ENCODE results near the gene SLC9A3. TPM values are rescaled to one million over a fixed set of nuclear protein-coding genes. Genes with fewer than 3 reads are reported as not detected.
"Not testable (repeated sequence)": the region's sequence is repeated elsewhere in the genome, so short reads cannot be mapped to it uniquely, and the experiment has no call there.

The SLC9A3 gene
- total RNA-seq, 1 experiment from 2014 or later: 1.8 TPM

- peaks cover 13% of the 10 kb centered on the region; the same call in 1 of the 2 replicates for H3K27me3 ChIP-seq (ENCODE audit: control insufficient read depth, insufficient read depth, low read length)
- no peaks in the 10 kb centered on the region for H3K36me3 ChIP-seq (replicated peaks; ENCODE audit: control insufficient read depth, insufficient read depth, low read length)
- H3K4me3 ChIP-seq (ENCODE audit: insufficient read depth, low read depth, low read length): no peak overlapping the region
- DNase-seq: peak; percentile 77
Observed at GRCh38 chr5:491119-491855, 33.0 kb downstream of the SLC9A3 start.

GRCh38 chr5:490116-491106 is 33.8 kb downstream of the SLC9A3 start:
- no peak overlapping the region for H3K4me3 ChIP-seq (ENCODE audit: insufficient read depth, low read depth, low read length)
- H3K36me3 ChIP-seq (replicated peaks; ENCODE audit: control insufficient read depth, insufficient read depth, low read length): no peaks in the 10 kb centered on the region
- DNase-seq: peak; percentile 85
- peaks cover 8% of the 10 kb centered on the region; the same call in 1 of the 2 replicates for H3K27me3 ChIP-seq (ENCODE audit: control insufficient read depth, insufficient read depth, low read length)

GRCh38 chr5:489689-490080 is 34.6 kb downstream of the SLC9A3 start:
- Histone ChIP-seq H3K27me3 (ENCODE audit: control insufficient read depth, insufficient read depth, low read length) (peaks cover 3% of the 10 kb centered on the region; the same call in 1 of the 2 replicates), H3K4me3 (ENCODE audit: insufficient read depth, low read depth, low read length) (no peak overlapping the region), H3K36me3 (replicated peaks; ENCODE audit: control insufficient read depth, insufficient read depth, low read length) (no peaks in the 10 kb centered on the region)
- DNase-seq: no peak

- H3K4me3 ChIP-seq (ENCODE audit: insufficient read depth, low read depth, low read length): no peak overlapping the region
- peaks cover 2% of the 10 kb centered on the region; the same call in 1 of the 2 replicates for H3K27me3 ChIP-seq (ENCODE audit: control insufficient read depth, insufficient read depth, low read length)
- no peak for DNase-seq
- H3K36me3 ChIP-seq (replicated peaks; ENCODE audit: control insufficient read depth, insufficient read depth, low read length): no peaks in the 10 kb centered on the region
Observed at GRCh38 chr5:488744-489688, 35.2 kb downstream of the SLC9A3 start.

GRCh38 chr5:488241-488640 is 36.0 kb downstream of the SLC9A3 start:
- no peak for DNase-seq
- Histone ChIP-seq H3K27me3 (ENCODE audit: control insufficient read depth, insufficient read depth, low read length) (no peaks in the 10 kb centered on the region), H3K36me3 (replicated peaks; ENCODE audit: control insufficient read depth, insufficient read depth, low read length) (no peaks in the 10 kb centered on the region)

GRCh38 chr5:486597-486996 is 37.7 kb downstream of the SLC9A3 start:
- not testable (repeated sequence) for DNase-seq; H3K36me3 ChIP-seq (replicated peaks; ENCODE audit: control insufficient read depth, insufficient read depth, low read length); H3K4me3 ChIP-seq (ENCODE audit: insufficient read depth, low read depth, low read length); H3K27me3 ChIP-seq (ENCODE audit: control insufficient read depth, insufficient read depth, low read length)

More at GRCh38 chr5:488241-488640, 36.0 kb downstream of the SLC9A3 start:
- no peak overlapping the region for H3K4me3 ChIP-seq (ENCODE audit: insufficient read depth, low read depth, low read length)

GRCh38 chr5:485946-486491 is 38.2 kb downstream of the SLC9A3 start:
- H3K27me3 ChIP-seq (ENCODE audit: control insufficient read depth, insufficient read depth, low read length): no peaks in the 10 kb centered on the region
- H3K36me3 ChIP-seq (replicated peaks; ENCODE audit: control insufficient read depth, insufficient read depth, low read length): no peaks in the 10 kb centered on the region
- DNase-seq: no peak
- H3K4me3 ChIP-seq (ENCODE audit: insufficient read depth, low read depth, low read length): no peak overlapping the region

GRCh38 chr5:485113-485945 is 38.9 kb downstream of the SLC9A3 start:
- Histone ChIP-seq H3K27me3 (ENCODE audit: control insufficient read depth, insufficient read depth, low read length) (no peaks in the 10 kb centered on the region), H3K36me3 (replicated peaks; ENCODE audit: control insufficient read depth, insufficient read depth, low read length) (no peaks in the 10 kb centered on the region), H3K4me3 (ENCODE audit: insufficient read depth, low read depth, low read length) (no peak overlapping the region)
- no peak for DNase-seq

- no peak for DNase-seq
- Histone ChIP-seq H3K27me3 (ENCODE audit: control insufficient read depth, insufficient read depth, low read length) (no peaks in the 10 kb centered on the region), H3K4me3 (ENCODE audit: insufficient read depth, low read depth, low read length) (no peak overlapping the region)
Observed at GRCh38 chr5:484556-484955, 39.7 kb downstream of the SLC9A3 start.

GRCh38 chr5:483434-484140 is 40.7 kb downstream of the SLC9A3 start:
- H3K36me3 ChIP-seq (replicated peaks; ENCODE audit: control insufficient read depth, insufficient read depth, low read length): no peaks in the 10 kb centered on the region
- H3K27me3 ChIP-seq (ENCODE audit: control insufficient read depth, insufficient read depth, low read length): no peaks in the 10 kb centered on the region
- DNase-seq: no peak

More at GRCh38 chr5:484556-484955, 39.7 kb downstream of the SLC9A3 start:
- no peaks in the 10 kb centered on the region for H3K36me3 ChIP-seq (replicated peaks; ENCODE audit: control insufficient read depth, insufficient read depth, low read length)

GRCh38 chr5:483011-483410 is 41.2 kb downstream of the SLC9A3 start:
- Histone ChIP-seq H3K27me3 (ENCODE audit: control insufficient read depth, insufficient read depth, low read length) (no peaks in the 10 kb centered on the region), H3K4me3 (ENCODE audit: insufficient read depth, low read depth, low read length) (no peak overlapping the region), H3K36me3 (replicated peaks; ENCODE audit: control insufficient read depth, insufficient read depth, low read length) (no peaks in the 10 kb centered on the region)
- DNase-seq: no peak

More at GRCh38 chr5:483434-484140, 40.7 kb downstream of the SLC9A3 start:
- H3K4me3 ChIP-seq (ENCODE audit: insufficient read depth, low read depth, low read length): no peak overlapping the region

- no peak for DNase-seq
- H3K27me3 ChIP-seq (ENCODE audit: control insufficient read depth, insufficient read depth, low read length): no peaks in the 10 kb centered on the region
Observed at GRCh38 chr5:482506-482905, 41.7 kb downstream of the SLC9A3 start.

More at GRCh38 chr5:482506-482905, 41.7 kb downstream of the SLC9A3 start:
- H3K4me3 ChIP-seq (ENCODE audit: insufficient read depth, low read depth, low read length): no peak overlapping the region
- H3K36me3 ChIP-seq (replicated peaks; ENCODE audit: control insufficient read depth, insufficient read depth, low read length): no peaks in the 10 kb centered on the region

Measured in H7 (cell line).